Activated CD4-positive, alpha-beta memory T cell treated with anti-CD3 and anti-CD28 coated beads, Interleukin-2, amount 10 ng/mL, durations not matched to agents 7 days and 5 days (primary cell): Measurements from ENCODE around the gene SART1. TPM values are rescaled to one million over a fixed set of nuclear protein-coding genes. Genes with fewer than 3 reads are reported as not detected.

Experiments
- CTCF ChIA-PET: fragments of 350-600 bp; sonication (Branson Sonifier 250); formaldehyde crosslinking; loops from one replicate; lab custom pipeline; 2021; ENCODE audit warnings: antibody characterized with exemption, inconsistent platforms; lab: Charles Lee
- POLR2A ChIA-PET: fragments of 350-600 bp; sonication (Branson Sonifier 250); formaldehyde crosslinking; loops from one replicate; lab custom pipeline; 2021; ENCODE audit warnings: antibody characterized with exemption; lab: Charles Lee
- DNase-seq: peaks from one replicate; pipeline ENCODE4 v3.0.0-alpha.2; 2020
- H3K27ac Mint-ChIP-seq: one replicate; pipeline ENCODE4 v1.8.0; 2021; ENCODE audit warnings: mild to moderate bottlenecking, mixed read lengths
- H3K27me3 Mint-ChIP-seq: one replicate; pipeline ENCODE4 v1.8.0; 2021; ENCODE audit warnings: mixed read lengths
- H3K36me3 Mint-ChIP-seq: one replicate; pipeline ENCODE4 v1.8.0; 2021; ENCODE audit warnings: low read depth, mixed read lengths
- H3K4me1 Mint-ChIP-seq: one replicate; pipeline ENCODE4 v1.8.0; 2021; ENCODE audit warnings: mixed read lengths
- H3K4me3 Mint-ChIP-seq: one replicate; pipeline ENCODE4 v1.8.0; 2021; ENCODE audit warnings: mild to moderate bottlenecking, mixed read lengths
- H3K9me3 Mint-ChIP-seq: one replicate; pipeline ENCODE4 v1.8.0; 2021; ENCODE audit warnings: mixed read lengths
- total RNA-seq, 2 experiments: library from RNA; stranded (reverse); gene quantifications; one replicate each; pipeline ENCODE4 v1.2.3, GENCODE V29; 2021

The SART1 gene
- total RNA-seq, 2 experiments from 2014 or later = 59.5 to 61.5 TPM

DNA sequence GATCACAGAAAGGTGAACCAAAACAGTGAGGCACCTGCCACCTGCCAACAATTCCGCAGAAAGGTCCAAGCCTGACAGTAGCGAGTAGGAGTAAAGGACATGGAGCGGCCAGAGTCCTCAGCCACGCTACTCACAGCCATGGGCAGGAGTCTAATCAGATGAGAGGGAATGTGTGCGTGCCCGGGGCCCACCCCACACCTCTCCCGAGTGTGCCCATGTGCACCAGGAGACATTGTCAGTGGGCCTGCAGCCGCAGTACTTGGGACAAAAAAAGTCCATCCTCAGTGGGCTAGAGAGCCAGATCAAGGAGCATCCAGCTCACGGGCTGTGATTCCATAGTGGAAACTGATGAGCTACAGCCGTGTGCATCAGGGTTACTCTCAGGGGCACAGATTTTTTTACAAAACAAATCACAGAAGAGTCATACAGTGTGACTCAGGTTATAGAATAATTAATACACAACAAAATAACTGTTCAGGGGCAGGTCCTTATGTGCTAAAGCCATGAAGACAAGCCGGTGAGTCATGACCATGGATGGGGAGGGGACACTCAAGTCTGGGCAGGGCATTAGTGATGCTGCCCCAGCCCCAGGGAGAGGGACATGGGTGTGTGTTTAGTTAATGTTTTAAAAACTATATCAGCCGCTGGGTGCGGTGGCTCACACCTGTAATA lies 12.0 kb downstream of the SART1 start:
- H3K27ac Mint-ChIP-seq = no peak overlapping the region
- H3K4me3 Mint-ChIP-seq = no peak overlapping the region
- CTCF ChIA-PET = interaction anchor here (0.9 kb wide), 1 partner anchor 72 kb away, joined by 3 read pairs; no protein-coding TSS in a partner anchor
- H3K9me3 Mint-ChIP-seq = no peaks in the 10 kb centered on the region
- peaks cover 51% of the 10 kb centered on the region for H3K36me3 Mint-ChIP-seq
- H3K4me1 Mint-ChIP-seq = peaks cover 6% of the 10 kb centered on the region
- no peaks in the 10 kb centered on the region for H3K27me3 Mint-ChIP-seq
- POLR2A ChIA-PET = no interaction called here
- no peak for DNase-seq

DNA sequence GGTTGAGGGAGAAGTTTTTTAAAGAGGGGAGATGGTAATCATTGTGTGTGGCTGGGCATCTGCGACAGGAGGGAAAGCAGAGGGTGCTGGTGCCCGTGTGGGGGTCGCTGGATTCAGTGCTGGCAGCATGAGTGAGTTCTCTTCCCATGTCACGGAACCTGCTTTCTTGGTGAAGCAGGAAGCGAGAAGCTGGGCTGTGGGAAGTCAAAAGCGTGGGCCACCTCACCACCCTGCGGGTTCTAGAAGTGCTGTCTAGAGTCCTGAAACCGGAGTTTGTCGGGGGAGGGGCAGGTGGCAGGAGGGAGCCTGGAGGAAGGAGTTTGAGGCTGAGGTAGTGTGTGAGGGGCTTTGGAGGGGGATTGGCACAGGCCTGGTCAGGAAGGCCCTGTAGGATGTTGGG lies 14.2 kb downstream of the SART1 start:
- no peak overlapping the region for H3K4me3 Mint-ChIP-seq
- H3K27ac Mint-ChIP-seq = peak overlapping the region; percentile 31
- POLR2A ChIA-PET = no interaction called here
- H3K36me3 Mint-ChIP-seq = peaks cover 41% of the 10 kb centered on the region
- H3K9me3 Mint-ChIP-seq = no peaks in the 10 kb centered on the region
- peaks cover 6% of the 10 kb centered on the region for H3K4me1 Mint-ChIP-seq
- DNase-seq = no peak
- H3K27me3 Mint-ChIP-seq = no peaks in the 10 kb centered on the region
- CTCF ChIA-PET = interaction anchor here (0.7 to 1.1 kb wide), 2 partner anchors 9 to 88 kb away, joined by 3 to 4 read pairs; no protein-coding TSS in a partner anchor

DNA sequence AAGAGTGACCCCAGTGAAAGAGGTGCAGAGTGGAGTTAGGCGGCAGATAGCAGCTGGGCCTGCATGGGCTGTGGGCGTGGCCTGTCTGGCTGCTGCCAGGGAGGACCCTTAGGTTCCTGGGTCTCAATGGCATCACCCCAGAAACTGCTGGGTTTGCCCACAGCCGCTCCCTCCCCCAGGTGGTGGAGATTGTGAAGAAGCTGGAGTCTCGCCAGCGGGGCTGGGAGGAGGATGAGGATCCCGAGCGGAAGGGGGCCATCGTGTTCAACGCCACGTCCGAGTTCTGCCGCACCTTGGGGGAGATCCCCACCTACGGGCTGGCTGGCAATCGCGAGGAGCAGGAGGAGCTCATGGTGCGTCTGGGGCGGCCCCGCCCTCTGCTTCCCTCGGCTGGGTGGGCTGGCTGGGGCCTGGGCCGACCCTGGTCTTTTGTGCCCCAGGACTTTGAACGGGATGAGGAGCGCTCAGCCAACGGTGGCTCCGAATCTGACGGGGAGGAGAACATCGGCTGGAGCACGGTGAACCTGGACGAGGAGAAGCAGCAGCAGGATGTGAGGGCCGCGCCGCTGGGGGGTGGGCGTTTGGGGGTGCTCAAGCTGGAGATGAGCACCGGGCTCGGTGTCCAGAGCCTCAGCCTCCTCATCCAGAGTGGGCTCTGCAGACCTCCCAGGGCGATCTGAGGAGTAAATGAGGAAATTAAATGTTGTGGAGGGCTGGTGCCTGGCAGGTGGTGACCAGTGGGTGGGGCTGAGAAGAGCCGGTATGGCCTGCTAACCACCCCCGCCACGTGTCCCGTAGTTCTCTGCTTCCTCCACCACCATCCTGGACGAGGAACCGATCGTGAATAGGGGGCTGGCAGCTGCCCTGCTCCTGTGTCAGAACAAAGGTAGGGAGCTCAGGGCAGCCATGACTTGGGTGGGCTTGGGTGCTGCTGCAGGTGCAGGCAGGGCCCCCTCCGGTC lies 15.0 kb downstream of the SART1 start:
- Mint-ChIP-seq H3K27me3 (no peaks in the 10 kb centered on the region), H3K9me3 (no peaks in the 10 kb centered on the region), H3K27ac (peak overlapping the region; percentile 31), H3K4me3 (no peak overlapping the region), H3K36me3 (peaks cover 41% of the 10 kb centered on the region), H3K4me1 (peaks cover 6% of the 10 kb centered on the region)
- ChIA-PET POLR2A (interaction anchor here (0.8 to 1.1 kb wide), 2 partner anchors 9 to 26 kb away, joined by 3 read pairs; partner anchors contain the start of gene BANF1), CTCF (no interaction called here)
- no peak for DNase-seq

DNA sequence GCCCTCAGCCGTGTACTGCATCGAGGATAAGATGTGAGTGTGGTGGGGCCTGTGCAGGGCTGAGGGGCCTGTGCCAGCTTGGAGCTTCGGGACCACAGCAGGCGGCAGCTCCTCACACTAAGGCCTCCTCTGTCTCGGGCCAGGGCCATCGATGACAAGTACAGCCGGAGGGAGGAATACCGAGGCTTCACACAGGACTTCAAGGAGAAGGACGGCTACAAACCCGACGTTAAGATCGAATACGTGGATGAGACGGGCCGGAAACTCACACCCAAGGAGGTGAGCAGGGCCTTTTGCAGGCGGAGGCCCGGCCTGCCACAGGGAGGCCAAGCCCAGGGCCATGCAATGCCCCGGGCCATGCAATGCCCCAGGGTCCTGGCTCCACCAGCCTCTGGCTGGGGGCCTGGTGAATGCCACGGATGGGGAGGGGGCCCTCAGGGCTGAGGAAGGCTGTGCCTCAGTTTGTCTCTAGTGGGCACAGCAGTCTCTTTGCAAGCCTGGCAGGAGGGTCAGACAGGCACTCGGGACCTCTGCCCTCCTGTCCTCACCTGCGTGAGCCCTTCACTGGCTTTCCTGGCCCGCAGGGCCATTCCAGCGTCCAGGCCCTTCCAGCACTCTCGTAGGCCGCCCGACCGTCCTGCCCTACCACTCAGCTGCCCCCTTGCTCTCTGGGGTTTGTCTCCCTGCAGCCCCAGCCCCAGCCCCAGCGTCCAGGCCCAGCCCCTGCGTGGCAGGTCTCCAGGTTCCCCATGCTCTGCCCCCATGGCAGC lies 16.3 kb downstream of the SART1 start:
- Mint-ChIP-seq H3K27me3 (no peaks in the 10 kb centered on the region), H3K9me3 (no peaks in the 10 kb centered on the region), H3K36me3 (peaks cover 37% of the 10 kb centered on the region), H3K27ac (no peak overlapping the region), H3K4me3 (no peak overlapping the region), H3K4me1 (peaks cover 6% of the 10 kb centered on the region)
- no peak for DNase-seq
- CTCF ChIA-PET = interaction anchor here (0.5 kb wide), 1 partner anchor 266 kb away, joined by 3 read pairs; no protein-coding TSS in a partner anchor
- POLR2A ChIA-PET = interaction anchor here (0.8 kb wide), 1 partner anchor 75 kb away, joined by 3 read pairs; the partner anchor contains the start of gene SF3B2

DNA sequence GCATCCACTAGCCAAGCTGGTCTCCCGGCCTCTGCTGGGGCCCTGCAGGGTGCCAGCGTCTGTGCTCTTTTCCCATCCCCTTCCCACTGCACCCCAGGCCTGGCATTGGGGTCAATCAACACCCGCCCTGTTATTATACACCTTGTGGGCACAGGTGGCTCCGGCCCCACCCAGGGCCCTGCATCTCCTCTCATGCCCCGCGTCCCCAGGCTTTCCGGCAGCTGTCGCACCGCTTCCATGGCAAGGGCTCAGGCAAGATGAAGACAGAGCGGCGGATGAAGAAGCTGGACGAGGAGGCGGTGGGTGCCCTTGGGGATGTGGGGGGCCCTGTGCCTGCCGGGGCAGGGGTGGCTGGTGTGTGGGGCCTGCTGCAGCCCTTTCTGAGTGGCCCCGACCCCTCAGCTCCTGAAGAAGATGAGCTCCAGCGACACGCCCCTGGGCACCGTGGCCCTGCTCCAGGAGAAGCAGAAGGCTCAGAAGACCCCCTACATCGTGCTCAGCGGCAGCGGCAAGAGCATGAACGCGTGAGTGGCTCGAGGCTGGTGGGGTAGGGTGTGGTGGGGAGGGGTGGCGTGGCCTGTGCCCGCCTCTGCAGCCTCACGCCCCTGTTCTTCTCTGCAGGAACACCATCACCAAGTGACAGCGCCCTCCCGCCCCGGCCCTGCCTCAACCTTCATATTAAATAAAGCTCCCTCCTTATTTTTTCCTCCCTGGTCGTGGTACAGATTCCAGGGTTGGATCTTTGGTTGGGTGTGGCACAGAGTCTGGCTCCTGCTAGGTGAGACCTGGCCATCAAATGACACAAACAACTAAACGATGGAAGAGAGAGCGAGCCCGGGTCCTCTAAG lies 17.1 kb downstream of the SART1 start:
- Mint-ChIP-seq H3K4me3 (no peak overlapping the region), H3K36me3 (peaks cover 31% of the 10 kb centered on the region), H3K27me3 (no peaks in the 10 kb centered on the region), H3K27ac (no peak overlapping the region), H3K9me3 (no peaks in the 10 kb centered on the region), H3K4me1 (peaks cover 5% of the 10 kb centered on the region)
- no peak for DNase-seq
- ChIA-PET POLR2A (interaction anchor here (0.8 kb wide), 1 partner anchor 74 kb away, joined by 3 read pairs; the partner anchor contains the start of gene SF3B2), CTCF (interaction anchor here (1.4 kb wide), 1 partner anchor 88 kb away, joined by 4 read pairs; the partner anchor contains the start of gene CCDC85B)

DNA sequence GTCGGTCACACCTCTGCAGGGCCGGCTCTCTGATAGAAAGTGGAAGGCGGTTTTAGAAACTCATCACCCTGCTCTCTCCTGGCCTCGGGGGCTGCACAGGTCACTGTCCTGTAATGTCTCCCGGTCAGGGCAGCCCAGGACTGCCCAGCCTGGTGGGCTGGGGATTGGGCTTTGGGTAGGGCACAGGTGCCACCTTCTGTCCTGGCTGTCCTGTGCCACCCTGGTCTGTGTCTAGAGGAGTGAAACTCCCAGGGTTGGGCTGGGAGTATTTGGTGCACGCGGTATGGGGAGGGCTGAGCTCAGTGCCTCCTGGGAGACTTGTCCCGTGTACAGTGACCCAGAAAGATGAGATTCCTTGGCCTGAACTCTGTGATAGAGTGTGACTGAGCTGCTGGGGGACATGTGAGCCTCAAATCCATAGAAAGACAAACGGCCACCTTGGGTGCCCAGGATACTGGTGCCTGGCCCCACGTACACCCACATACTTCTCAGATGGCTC lies 17.8 kb downstream of the SART1 start:
- ChIA-PET CTCF (interaction anchor here (1.4 kb wide), 1 partner anchor 89 kb away, joined by 4 read pairs; the partner anchor contains the start of gene CCDC85B), POLR2A (no interaction called here)
- no peak overlapping the region for H3K27ac Mint-ChIP-seq
- H3K4me3 Mint-ChIP-seq = no peak overlapping the region
- H3K36me3 Mint-ChIP-seq = peaks cover 28% of the 10 kb centered on the region
- no peaks in the 10 kb centered on the region for H3K9me3 Mint-ChIP-seq
- no peaks in the 10 kb centered on the region for H3K27me3 Mint-ChIP-seq
- peaks cover 2% of the 10 kb centered on the region for H3K4me1 Mint-ChIP-seq
- no peak for DNase-seq

DNA sequence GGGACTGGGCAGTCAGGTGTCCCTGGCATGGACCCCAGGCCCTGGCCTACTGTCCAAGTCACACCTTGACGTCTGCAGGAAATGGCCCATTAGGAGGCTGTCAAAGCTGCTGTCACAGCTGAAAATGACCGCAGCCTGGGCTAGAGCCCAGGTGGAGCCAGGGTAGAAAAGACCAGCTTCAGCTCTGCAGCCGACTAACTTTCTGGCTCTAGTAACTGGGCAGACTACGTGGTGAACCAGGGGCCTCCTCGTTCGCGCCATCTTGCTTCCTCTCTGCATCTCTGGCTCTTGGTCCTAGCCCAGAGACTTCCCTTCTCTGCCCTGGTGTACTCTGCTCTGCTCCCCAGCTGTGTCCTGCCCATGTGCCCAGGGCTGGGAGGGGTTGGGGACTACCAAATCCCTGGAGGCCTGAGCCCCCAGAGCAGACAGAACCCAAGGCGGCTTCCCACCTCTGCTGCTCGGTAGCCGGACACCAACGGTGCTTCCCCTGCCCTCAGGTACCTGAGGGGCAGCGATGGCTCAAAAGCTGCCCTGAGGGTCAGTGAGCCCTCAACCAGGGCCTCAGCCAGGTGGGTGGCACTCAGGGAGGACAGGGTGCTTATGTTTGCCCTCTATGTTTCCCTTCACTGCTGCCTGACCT lies 19.7 kb downstream of the SART1 start:
- H3K9me3 Mint-ChIP-seq = no peaks in the 10 kb centered on the region
- H3K27me3 Mint-ChIP-seq = no peaks in the 10 kb centered on the region
- H3K27ac Mint-ChIP-seq = no peak overlapping the region
- H3K4me3 Mint-ChIP-seq = no peak overlapping the region
- ChIA-PET POLR2A (interaction anchor here (1.5 kb wide), 1 partner anchor 149 kb away, joined by 3 read pairs; no protein-coding TSS in a partner anchor), CTCF (interaction anchor here (0.8 kb wide), 1 partner anchor 94 kb away, joined by 3 read pairs; no protein-coding TSS in a partner anchor)
- no peak for DNase-seq
- H3K4me1 Mint-ChIP-seq = no peaks in the 10 kb centered on the region
- H3K36me3 Mint-ChIP-seq = peaks cover 21% of the 10 kb centered on the region

DNA sequence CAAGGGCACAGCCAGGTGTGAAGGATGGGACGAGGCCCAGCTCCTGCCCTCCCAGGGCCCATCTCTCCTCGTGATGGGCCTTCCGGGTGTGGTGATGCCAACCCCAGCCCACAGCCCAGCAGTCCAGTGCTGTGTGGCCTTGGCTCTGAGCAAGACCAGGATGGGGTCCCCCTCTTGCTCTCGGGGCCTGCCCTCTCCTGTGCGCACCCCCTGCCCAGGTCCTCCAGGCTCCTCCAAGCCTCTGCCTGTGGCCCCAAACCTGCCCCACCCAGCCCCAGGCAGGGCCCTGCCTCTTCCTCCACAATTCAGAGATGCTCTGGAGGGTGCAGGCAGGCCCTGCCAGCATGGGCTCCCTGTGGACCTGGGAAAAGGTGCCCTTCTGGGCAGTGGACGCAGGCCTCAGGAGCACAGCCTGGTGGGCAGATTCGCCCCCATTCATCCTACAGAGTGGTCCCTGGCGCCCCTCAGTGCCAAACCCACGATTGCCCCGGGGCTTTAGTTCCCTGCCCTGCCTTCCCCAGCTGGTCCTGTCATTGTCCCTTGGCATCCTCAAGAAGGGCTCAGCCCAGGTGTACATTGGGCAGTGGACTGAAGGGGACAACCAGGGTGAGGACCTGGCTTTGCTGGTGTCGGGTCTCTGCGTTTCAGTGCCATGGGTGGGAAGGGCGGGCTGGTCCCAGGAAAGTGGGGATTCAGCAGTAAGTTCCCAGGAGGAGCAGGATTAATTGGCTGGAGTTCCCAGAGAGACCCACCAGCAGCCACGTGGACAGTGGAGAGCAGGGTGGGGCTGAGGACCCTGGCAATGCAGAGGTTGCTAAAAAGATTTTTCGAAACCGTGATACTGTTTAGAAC lies 20.7 kb downstream of the SART1 start:
- Mint-ChIP-seq H3K9me3 (no peaks in the 10 kb centered on the region), H3K4me3 (no peak overlapping the region), H3K27me3 (no peaks in the 10 kb centered on the region), H3K36me3 (peaks cover 14% of the 10 kb centered on the region), H3K27ac (no peak overlapping the region), H3K4me1 (no peaks in the 10 kb centered on the region)
- DNase-seq = no peak
- ChIA-PET CTCF (interaction anchor here (0.7 to 5.1 kb wide), 5 partner anchors 40 to 122 kb away, joined by 3 to 44 read pairs (median 4); partner anchors contain the start of genes CCDC85B, FIBP and MUS81), POLR2A (interaction anchor here (0.6 to 1.5 kb wide), 2 partner anchors 124 to 150 kb away, joined by 3 to 4 read pairs; no protein-coding TSS in a partner anchor)

DNA sequence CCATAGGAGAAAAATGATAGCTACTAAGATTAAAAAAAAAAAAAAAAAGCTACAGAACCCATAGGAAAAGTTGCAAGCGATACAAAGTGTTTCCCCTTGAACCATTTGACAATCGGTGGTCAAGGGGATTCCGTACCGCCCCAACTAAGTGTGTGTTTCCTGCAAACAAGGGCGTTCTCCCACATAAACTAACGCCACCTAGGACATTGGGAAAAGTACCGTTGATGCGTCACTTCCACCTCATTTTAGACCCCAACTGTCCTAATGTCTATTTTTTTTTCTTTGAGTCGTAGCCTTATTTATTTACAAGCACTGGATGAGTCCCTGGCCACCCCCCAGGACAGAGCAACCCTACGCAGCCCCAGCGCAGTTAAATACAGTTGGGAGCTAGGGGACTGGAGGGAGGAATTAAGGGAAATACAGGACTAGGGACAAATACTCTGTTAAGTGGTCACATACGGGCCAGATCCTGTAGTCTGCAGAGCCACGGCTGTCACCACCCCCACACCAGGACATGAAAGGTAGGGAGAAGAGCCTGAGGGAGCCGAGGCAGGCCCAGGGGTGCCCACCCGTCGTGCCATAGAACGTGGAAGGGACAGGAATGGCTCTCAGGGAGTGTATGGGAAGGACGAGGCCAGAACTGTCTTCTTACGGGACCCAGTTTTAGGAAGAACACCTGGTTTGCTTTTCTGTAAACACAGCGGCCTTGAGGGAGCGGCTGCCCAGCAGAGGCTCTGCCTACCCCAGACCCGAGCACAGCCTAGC lies 21.5 kb downstream of the SART1 start:
- no peaks in the 10 kb centered on the region for H3K9me3 Mint-ChIP-seq
- peaks cover 9% of the 10 kb centered on the region for H3K36me3 Mint-ChIP-seq
- no peak for DNase-seq
- POLR2A ChIA-PET = interaction anchor here (0.6 to 1.5 kb wide), 2 partner anchors 125 to 151 kb away, joined by 3 to 4 read pairs; no protein-coding TSS in a partner anchor
- H3K27me3 Mint-ChIP-seq = no peaks in the 10 kb centered on the region
- no peaks in the 10 kb centered on the region for H3K4me1 Mint-ChIP-seq
- CTCF ChIA-PET = interaction anchor here (0.7 to 5.1 kb wide), 7 partner anchors 39 to 203 kb away, joined by 3 to 44 read pairs (median 4); partner anchors contain the start of genes CCDC85B, FIBP and MUS81
- no peak overlapping the region for H3K27ac Mint-ChIP-seq
- H3K4me3 Mint-ChIP-seq = no peak overlapping the region

DNA sequence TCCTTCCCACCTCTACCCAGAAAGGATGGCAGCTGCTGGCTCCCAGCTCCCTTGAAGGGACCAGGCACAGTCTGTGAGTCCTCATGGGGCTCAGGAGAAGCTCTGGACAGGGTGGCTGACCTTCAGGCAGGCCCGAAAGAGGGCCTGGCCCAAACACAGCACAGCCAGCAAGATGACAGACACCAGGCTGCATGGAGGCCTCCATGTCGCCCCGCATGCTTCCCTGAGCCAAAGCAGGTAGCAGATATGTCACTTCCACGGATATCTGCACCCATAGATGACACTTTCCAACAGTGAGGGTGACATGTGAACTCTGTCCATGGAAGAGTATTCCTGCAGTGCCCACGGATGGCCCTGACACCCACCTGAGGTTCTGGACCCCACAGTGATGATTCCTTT lies 22.1 kb downstream of the SART1 start:
- Mint-ChIP-seq H3K36me3 (peaks cover 7% of the 10 kb centered on the region), H3K27me3 (no peaks in the 10 kb centered on the region), H3K9me3 (no peaks in the 10 kb centered on the region), H3K4me3 (no peak overlapping the region), H3K4me1 (no peaks in the 10 kb centered on the region), H3K27ac (no peak overlapping the region)
- DNase-seq = no peak
- ChIA-PET CTCF (interaction anchor here (1.0 to 5.1 kb wide), 5 partner anchors 38 to 204 kb away, joined by 3 to 44 read pairs (median 4); partner anchors contain the start of genes CCDC85B, FIBP and MUS81), POLR2A (no interaction called here)
